MM.1S (cell line): ENCODE data around the gene STK4.
A peak's percentile ranks its signal among the peaks of the same experiment; 100 is the strongest.

Experiments
- DNase-seq: peaks from one replicate; pipeline ENCODE4 v3.0.0-alpha.2; 2015
- H2AFZ ChIP-seq: fragments of 300-600 bp; sonication (generic); 2 replicates; pipeline ENCODE4 v1.6.0; 2016; ENCODE audit warnings: antibody characterized with exemption, low read length
- H3F3A ChIP-seq: fragments of 300-600 bp; sonication (generic); 2 replicates; pipeline ENCODE4 v1.6.1; 2016; ENCODE audit warnings: mild to moderate bottlenecking, antibody characterized with exemption, low read length, moderate library complexity, mixed read lengths; ENCODE audit not compliant: insufficient read depth
- H3K27ac ChIP-seq: fragments of 300-600 bp; sonication (generic); 2 replicates; pipeline ENCODE4 v1.5.1; 2016; ENCODE audit warnings: mild to moderate bottlenecking, low read length
- H3K27me3 ChIP-seq: fragments of 300-600 bp; sonication (generic); replicated peaks from 2 replicates; pipeline ENCODE4 v1.6.0; 2016; ENCODE audit warnings: low read length; ENCODE audit not compliant: insufficient read depth
- H3K36me3 ChIP-seq: fragments of 300-600 bp; sonication (generic); replicated peaks from 2 replicates; pipeline ENCODE4 v1.6.1; 2016; ENCODE audit warnings: mild to moderate bottlenecking, low read length, mixed read lengths; ENCODE audit not compliant: insufficient read depth
- H3K4me1 ChIP-seq: fragments of 300-600 bp; sonication (generic); 2 replicates; pipeline ENCODE4 v1.6.1; 2016; ENCODE audit warnings: low read length, mixed read lengths
- H3K4me2 ChIP-seq: fragments of 300-600 bp; sonication (generic); 2 replicates; pipeline ENCODE4 v1.6.0; 2016; ENCODE audit warnings: low read depth, low read length
- H3K4me3 ChIP-seq: fragments of 300-600 bp; sonication (generic); 2 replicates; pipeline ENCODE4 v1.5.1; 2016; ENCODE audit warnings: low read length, mixed read lengths
- H3K79me2 ChIP-seq: fragments of 300-600 bp; sonication (generic); 2 replicates; pipeline ENCODE4 v1.6.1; 2016; ENCODE audit warnings: mixed run types, low read length, mixed read lengths
- H3K9ac ChIP-seq: fragments of 300-600 bp; sonication (generic); 2 replicates; pipeline ENCODE4 v1.6.1; 2016; ENCODE audit warnings: low read length, mixed read lengths
- H3K9me2 ChIP-seq: fragments of 300-600 bp; sonication (generic); replicated peaks from 2 replicates; pipeline ENCODE4 v1.6.1; 2016; ENCODE audit warnings: mild to moderate bottlenecking, low read length, mixed read lengths; ENCODE audit not compliant: insufficient read depth
- H3K9me3 ChIP-seq: fragments of 300-600 bp; sonication (generic); replicated peaks from 2 replicates; pipeline ENCODE4 v1.6.1; 2016; ENCODE audit warnings: mild to moderate bottlenecking, low read length, mixed read lengths; ENCODE audit not compliant: insufficient read depth
- H4K20me1 ChIP-seq: fragments of 300-600 bp; sonication (generic); 2 replicates; pipeline ENCODE4 v1.6.1; 2016; ENCODE audit warnings: mild to moderate bottlenecking, low read length, moderate library complexity, mixed read lengths; ENCODE audit not compliant: insufficient read depth
- CTCF ChIP-seq: fragments of 300-600 bp; sonication (generic); IDR thresholded peaks from 2 replicates; pipeline ENCODE4 v1.5.1; 2016; ENCODE audit warnings: antibody characterized with exemption, low read length, mixed read lengths
- EZH2 ChIP-seq: fragments of 300-600 bp; sonication (generic); optimal IDR thresholded peaks from 2 replicates; pipeline ENCODE3; 2017; ENCODE audit warnings: low read depth, mild to moderate bottlenecking, antibody characterized with exemption, low read length, mixed read lengths
- EZH2phosphoT487 ChIP-seq: fragments of 300-600 bp; sonication (generic); IDR thresholded peaks from 2 replicates; pipeline ENCODE4 v1.6.1; 2018; ENCODE audit warnings: antibody characterized with exemption, low read length

STK4 gene

GRCh38 chr20:44990425-44990824, 24.1 kb downstream of the STK4 start:
- peak overlapping the region; percentile 62 for H3K4me3 ChIP-seq
- no peak overlapping the region for H2AFZ ChIP-seq
- H4K20me1 ChIP-seq = no peaks in the 10 kb centered on the region
- H3K27me3 ChIP-seq = no peaks in the 10 kb centered on the region
- H3F3A ChIP-seq = peaks cover 60% of the 10 kb centered on the region
- peak overlapping the region; percentile 69 for H3K9ac ChIP-seq
- H3K79me2 ChIP-seq = peaks cover 95% of the 10 kb centered on the region
- no peaks in the 10 kb centered on the region for H3K9me3 ChIP-seq
- peak overlapping the region; percentile 88 for H3K27ac ChIP-seq
- no peaks in the 10 kb centered on the region for H3K9me2 ChIP-seq
- TF ChIP-seq EZH2phosphoT487 (no peak), CTCF (no peak), EZH2 (no peak)
- peaks cover 15% of the 10 kb centered on the region for H3K36me3 ChIP-seq
- H3K4me2 ChIP-seq = peak overlapping the region; percentile 98
- peak; percentile 83 for DNase-seq
- peaks cover 56% of the 10 kb centered on the region for H3K4me1 ChIP-seq

GRCh38 chr20:44990957-44991356, 24.6 kb downstream of the STK4 start:
- TF ChIP-seq CTCF (no peak), EZH2 (no peak)
- no peak overlapping the region for H2AFZ ChIP-seq

GRCh38 chr20:44993343-44993742, 27.0 kb downstream of the STK4 start:
- Histone ChIP-seq H3K4me2 (peak overlapping the region; percentile 42), H3K27me3 (no peaks in the 10 kb centered on the region), H3K27ac (peak overlapping the region; percentile 18; the same call in 1 of the 2 replicates), H3K9me3 (no peaks in the 10 kb centered on the region), H3K79me2 (peaks cover 98% of the 10 kb centered on the region), H3K4me3 (no peak overlapping the region; the same call in 1 of the 2 replicates), H3F3A (peaks cover 45% of the 10 kb centered on the region), H3K36me3 (peaks cover 12% of the 10 kb centered on the region), H3K9ac (no peak overlapping the region), H2AFZ (no peak overlapping the region), H4K20me1 (no peaks in the 10 kb centered on the region), H3K9me2 (no peaks in the 10 kb centered on the region), H3K4me1 (peaks cover 51% of the 10 kb centered on the region)
- TF ChIP-seq CTCF = no peak
- no peak for TF ChIP-seq EZH2
- TF ChIP-seq EZH2phosphoT487 = no peak
- DNase-seq = peak; percentile 47

More at GRCh38 chr20:44990957-44991356, 24.6 kb downstream of the STK4 start:
- no peaks in the 10 kb centered on the region for H3K27me3 ChIP-seq
- H3K4me1 ChIP-seq = peaks cover 52% of the 10 kb centered on the region
- H3F3A ChIP-seq = peaks cover 56% of the 10 kb centered on the region
- peak overlapping the region; percentile 88 for H3K27ac ChIP-seq
- H3K9me2 ChIP-seq = no peaks in the 10 kb centered on the region
- H3K79me2 ChIP-seq = peaks cover 95% of the 10 kb centered on the region
- H3K9me3 ChIP-seq = no peaks in the 10 kb centered on the region
- no peaks in the 10 kb centered on the region for H4K20me1 ChIP-seq
- peak overlapping the region; percentile 69 for H3K9ac ChIP-seq
- peak overlapping the region; percentile 62 for H3K4me3 ChIP-seq
- H3K4me2 ChIP-seq = peak overlapping the region; percentile 98
- no peak for DNase-seq
- peaks cover 15% of the 10 kb centered on the region for H3K36me3 ChIP-seq
